ENCODE results near the gene TRAPPC5. TPM values are rescaled to one million over a fixed set of nuclear protein-coding genes. Genes with fewer than 3 reads are reported as not detected.

The TRAPPC5 gene
- total RNA-seq, 1 experiment from 2014 or later, result 101 TPM

GRCh38 chr19:7731218-7731595 lies 50.6 kb downstream of the TRAPPC5 start:
- Histone ChIP-seq H3K9ac (ENCODE audit: low read length) (no peak overlapping the region), H3K36me3 (ENCODE audit: control insufficient read depth in 1 of 2, insufficient read depth in 2 of 2, low read length in 2 of 2) (no peaks in the 10 kb centered on the region), H3K79me2 (ENCODE audit: insufficient read depth, low read length) (no peaks in the 10 kb centered on the region), H4K20me1 (ENCODE audit: insufficient read depth) (no peaks in the 10 kb centered on the region), H2AFZ (ENCODE audit: low read depth, low read length, poor library complexity, severe bottlenecking) (no peak overlapping the region), H3K27me3 (ENCODE audit: insufficient read depth, low read length) (peaks cover 19% of the 10 kb centered on the region), H3K9me2 (ENCODE audit: insufficient read depth) (no peaks in the 10 kb centered on the region), H3K9me3 (ENCODE audit: control insufficient read depth in 1 of 2, insufficient read depth in 1 of 2, low read depth in 1 of 2, low read length in 2 of 2) (no peaks in the 10 kb centered on the region), H3K4me3 (replicated peaks in 1 of 2; ENCODE audit: low read depth in 1 of 2, low read length in 2 of 2) (no peak overlapping the region), H3K4me2 (ENCODE audit: low read length) (no peak overlapping the region), H3K4me1 (ENCODE audit: control insufficient read depth in 1 of 2, insufficient read depth in 2 of 2, low read length in 2 of 2) (no peaks in the 10 kb centered on the region), H3K27ac (ENCODE audit: low read depth, low read length) (no peak overlapping the region)
- intact Hi-C loops (cut with micrococcal nuclease), result no loop called here
- CTCF ChIA-PET, result no interaction called here
- ATAC-seq (no peak), DNase-seq (ENCODE audit: low read depth, low spot score) (no peak)
- BruUV-seq (replicated peaks), result no TSS peak
- POLR2A ChIA-PET, result no interaction called here
- no peak for TF ChIP-seq TCF7L2 (IDR thresholded peaks at IDR 0.05; ENCODE audit: borderline replicate concordance, extremely low read depth, insufficient read depth, insufficient read length)
- TF ChIP-seq ATF3 (IDR thresholded peaks at IDR 0.05), result no peak
- TF ChIP-seq EGR1 (IDR thresholded peaks at IDR 0.05; ENCODE audit: low read depth), result no peak
- no peak for TF ChIP-seq ZBTB33 (IDR thresholded peaks at IDR 0.05; ENCODE audit: extremely low read depth, insufficient replicate concordance, low read length)
- no peak for TF ChIP-seq FOSL1 (IDR thresholded peaks at IDR 0.05; ENCODE audit: low read depth)
- no peak for TF ChIP-seq SRF (IDR thresholded peaks at IDR 0.05; ENCODE audit: low read depth)
- TF ChIP-seq REST (IDR thresholded peaks at IDR 0.05; ENCODE audit: low read depth), result no peak
- TF ChIP-seq CTCF (IDR thresholded peaks at IDR 0.05 in 2 of 3, conservative IDR thresholded peaks at IDR 0.05 in 1 of 3; ENCODE audit: borderline replicate concordance in 1 of 3, insufficient read depth in 1 of 3, low read depth in 2 of 3, low read length in 2 of 3), result no peak
- TF ChIP-seq CBX3 (IDR thresholded peaks at IDR 0.05; ENCODE audit: low read depth), result no peak
- no peak for TF ChIP-seq SP1 (IDR thresholded peaks at IDR 0.05; ENCODE audit: low read depth)
- no peak for TF ChIP-seq POLR2A (IDR thresholded peaks at IDR 0.05; ENCODE audit: borderline replicate concordance, extremely low read depth, insufficient read depth, insufficient read length)
- no peak for TF ChIP-seq ZFX (IDR thresholded peaks at IDR 0.05)
- no peak for TF ChIP-seq YY1 (IDR thresholded peaks at IDR 0.05; ENCODE audit: extremely low read depth, insufficient replicate concordance, low read depth, low read length)
- RAD21 ChIA-PET (ENCODE audit: low non-redundant PET in 1 of 2, low total read pairs in 2 of 2, uncharacterized antibody in 2 of 2, unreplicated experiment in 2 of 2), result no interaction called here
